ENCODE measurements around the gene PTRHD1.

DNA sequence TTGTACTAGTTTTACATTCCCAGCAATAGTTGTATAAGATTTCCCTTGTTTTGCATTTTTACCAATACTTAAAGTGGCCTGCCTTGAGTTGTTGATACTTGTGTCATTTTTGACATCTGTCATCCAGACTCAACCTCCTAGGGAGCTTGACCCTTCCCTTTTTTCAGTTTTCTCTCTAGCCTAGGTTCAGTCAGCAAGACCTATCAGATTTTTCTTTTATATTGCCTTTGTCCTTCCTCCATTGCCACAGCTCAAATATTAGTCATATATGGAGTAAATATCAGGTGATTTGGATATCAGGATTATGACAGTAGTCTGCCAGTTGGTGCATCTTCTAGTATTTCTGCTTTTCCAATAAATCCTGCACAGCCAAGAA lies 13.5 kb upstream of the PTRHD1 start:
- TF ChIP-seq SPI1 (IDR thresholded peaks at IDR 0.05; ENCODE audit: borderline replicate concordance, insufficient read depth, low read depth, low read length) (no peak), BHLHE40 (IDR thresholded peaks at IDR 0.05; ENCODE audit: borderline replicate concordance in 1 of 2, low read depth in 2 of 2, low read length in 1 of 2) (no peak), CTCF (IDR thresholded peaks at IDR 0.05 in 2 of 3, conservative IDR thresholded peaks at IDR 0.05 in 1 of 3; ENCODE audit: control insufficient read depth in 2 of 3, extremely low read depth in 1 of 3, insufficient read depth in 1 of 3, low read depth in 3 of 3, low read length in 3 of 3) (no peak), RBBP5 (conservative IDR thresholded peaks at IDR 0.05) (no peak), CREB1 (IDR thresholded peaks at IDR 0.05; ENCODE audit: low read depth) (no peak), GABPA (IDR thresholded peaks at IDR 0.05; ENCODE audit: low read depth) (no peak), RFX5 (IDR thresholded peaks at IDR 0.05; ENCODE audit: low read depth, low read length) (no peak), REST (IDR thresholded peaks at IDR 0.05; ENCODE audit: low read depth, low read length) (no peak), RCOR1 (conservative IDR thresholded peaks at IDR 0.05; ENCODE audit: low read depth, low read length) (no peak), POLR2AphosphoS5 (IDR thresholded peaks at IDR 0.05; ENCODE audit: low read length) (no peak)
